HepG2 (cell line): ENCODE results near the gene C14orf93. TPM values are rescaled to one million over a fixed set of nuclear protein-coding genes. Genes with fewer than 3 reads are reported as not detected.
A peak's percentile ranks its signal among the peaks of the same experiment; 100 is the strongest.

Source experiments
- HCFC1 ChIP-seq: fragments of 150-350 bp; IDR thresholded peaks from 2 replicates; pipeline ENCODE4 v1.6.1; 2014; ENCODE audit warnings: low read depth, low read length
- HDAC1 ChIP-seq: sonication (generic); formaldehyde crosslinking; IDR thresholded peaks from 2 replicates; pipeline ENCODE4 v1.5.1; 2020; ENCODE audit warnings: mild to moderate bottlenecking, missing genetic modification reagents
- KAT2B ChIP-seq: fragments of 150-350 bp; IDR thresholded peaks from 2 replicates; pipeline ENCODE4 v1.6.1; 2014; ENCODE audit warnings: low read depth, low read length, borderline replicate concordance
- KLF16 ChIP-seq, 2 experiments: sonication (generic) in 1 of 2; formaldehyde crosslinking in 1 of 2; IDR thresholded peaks; 2 replicates each; pipeline versions ENCODE4 v1.6.1 to v1.8.0; 2016 to 2023; ENCODE audit warnings: missing genetic modification reagents in 2 of 2, missing compliant biosample characterization in 1 of 2
- NFE2L2 ChIP-seq: fragments of 150-350 bp; IDR thresholded peaks from 2 replicates; pipeline ENCODE4 v1.6.1; 2014; ENCODE audit warnings: low read length
- PRMT3 ChIP-seq: sonication (generic); formaldehyde crosslinking; IDR thresholded peaks from 2 replicates; pipeline ENCODE4 v1.8.1; 2022; ENCODE audit warnings: low read depth, mild to moderate bottlenecking, moderate library complexity, missing genetic modification reagents, borderline replicate concordance
- PTBP1 ChIP-seq: fragments of 200-400 bp; formaldehyde crosslinking; IDR thresholded peaks from 2 replicates; pipeline ENCODE4 v1.6.1; 2018; ENCODE audit warnings: low read length, low read depth; ENCODE audit not compliant: poor library complexity, severe bottlenecking
- RAD21 ChIP-seq: fragments of 450-650 bp; formaldehyde crosslinking; IDR thresholded peaks from 2 replicates; pipeline ENCODE4 v1.5.0; 2020; ENCODE audit warnings: mild to moderate bottlenecking
- RORA ChIP-seq: sonication (generic); formaldehyde crosslinking; IDR thresholded peaks from 2 replicates; pipeline ENCODE4 v1.5.0; 2020; ENCODE audit warnings: mild to moderate bottlenecking, missing genetic modification reagents, moderate library complexity
- SMYD3 ChIP-seq: sonication (generic); formaldehyde crosslinking; IDR thresholded peaks from 2 replicates; pipeline ENCODE4 v1.8.1; 2023; ENCODE audit warnings: mild to moderate bottlenecking, missing genetic modification reagents
- SRF ChIP-seq: IDR thresholded peaks from 2 replicates; pipeline ENCODE4 v1.6.1; 2011; ENCODE audit warnings: mild to moderate bottlenecking, low read depth, low read length, moderate library complexity
- THYN1 ChIP-seq: sonication (generic); formaldehyde crosslinking; IDR thresholded peaks from 2 replicates; pipeline ENCODE4 v1.8.1; 2023; ENCODE audit warnings: low read depth, mild to moderate bottlenecking, moderate library complexity, missing genetic modification reagents, borderline replicate concordance
- U2AF1 ChIP-seq: fragments of 200-400 bp; formaldehyde crosslinking; optimal IDR thresholded peaks from 2 replicates; pipeline ENCODE3; 2017; ENCODE audit warnings: mild to moderate bottlenecking, low read depth, low read length
- ZC3H4 ChIP-seq: sonication (generic); formaldehyde crosslinking; IDR thresholded peaks from 2 replicates; pipeline ENCODE4 v1.4.0; 2020; ENCODE audit warnings: missing genetic modification reagents, borderline replicate concordance
- ZEB1 ChIP-seq: IDR thresholded peaks from 2 replicates; pipeline ENCODE4 v1.6.1; 2012; ENCODE audit warnings: mild to moderate bottlenecking, low read depth, inconsistent platforms; ENCODE audit not compliant: insufficient replicate concordance
- ZKSCAN1 ChIP-seq: fragments of 150-350 bp; IDR thresholded peaks from 2 replicates; pipeline ENCODE4 v1.6.1; 2014; ENCODE audit warnings: low read length
- ZZZ3 ChIP-seq: sonication (generic); formaldehyde crosslinking; IDR thresholded peaks from 2 replicates; pipeline ENCODE4 v1.4.0; 2020; ENCODE audit warnings: missing genetic modification reagents, mild to moderate bottlenecking, borderline replicate concordance
- polyA plus RNA-seq, 8 experiments: library from polyadenylated mRNA; depleted of rRNA in 3 of 8; stranded (reverse) in 7 of 8; unstranded in 1 of 8; fragments of >200 nt; fragmentation: Illumina TruSeq in 4 of 8; extraction: Trizol in 4 of 8; gene quantifications; 2 replicates each; pipeline versions ENCODE4 v1.2.1 to v1.2.3, GENCODE V29; 2011 to 2016; ENCODE audit warnings: low read depth in 4 of 8, missing spikeins in 1 of 8, mixed read lengths in 1 of 8; ENCODE audit not compliant: insufficient read depth in 1 of 8
- total RNA-seq, 5 experiments: library from RNA; depleted of rRNA; stranded (reverse); fragments of >200 nt; fragmentation: Illumina TruSeq; extraction: Trizol; gene quantifications; 2 replicates each; pipeline ENCODE4 v1.2.3, GENCODE V29; 2016; ENCODE audit warnings: low read depth in 1 of 5
- TF ChIP-seq, protein P1 (sequence below): sonication (generic); formaldehyde crosslinking; IDR thresholded peaks from 2 replicates; pipeline ENCODE4 v1.4.0; 2020; ENCODE audit warnings: missing genetic modification reagents
- TF ChIP-seq, protein P2 (sequence below): IDR thresholded peaks from 2 replicates; pipeline ENCODE4 v1.6.1; 2016; ENCODE audit warnings: low read depth, control low read depth

C14orf93 gene
- total and polyA plus RNA-seq, 2 of the 13 experiments (the other 11 are each of a cell fraction or from before 2014, with no cell fraction given) = 11.4 to 22.5 TPM

GRCh38 chr14:23056956-23057756, 47.2 kb upstream of the C14orf93 start, which contains the start of gene CDH24 (continued):
- TF ChIP-seq, protein P1, sequence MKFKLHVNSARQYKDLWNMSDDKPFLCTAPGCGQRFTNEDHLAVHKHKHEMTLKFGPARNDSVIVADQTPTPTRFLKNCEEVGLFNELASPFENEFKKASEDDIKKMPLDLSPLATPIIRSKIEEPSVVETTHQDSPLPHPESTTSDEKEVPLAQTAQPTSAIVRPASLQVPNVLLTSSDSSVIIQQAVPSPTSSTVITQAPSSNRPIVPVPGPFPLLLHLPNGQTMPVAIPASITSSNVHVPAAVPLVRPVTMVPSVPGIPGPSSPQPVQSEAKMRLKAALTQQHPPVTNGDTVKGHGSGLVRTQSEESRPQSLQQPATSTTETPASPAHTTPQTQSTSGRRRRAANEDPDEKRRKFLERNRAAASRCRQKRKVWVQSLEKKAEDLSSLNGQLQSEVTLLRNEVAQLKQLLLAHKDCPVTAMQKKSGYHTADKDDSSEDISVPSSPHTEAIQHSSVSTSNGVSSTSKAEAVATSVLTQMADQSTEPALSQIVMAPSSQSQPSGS (CRISPR knock-in tag) = no peak
- TF ChIP-seq THYN1 (CRISPR knock-in tag) = no peak
- TF ChIP-seq NFE2L2 = no peak
- TF ChIP-seq PRMT3 (CRISPR knock-in tag) = no peak; the same call in 1 of the 2 replicates
- TF ChIP-seq, protein P2, sequence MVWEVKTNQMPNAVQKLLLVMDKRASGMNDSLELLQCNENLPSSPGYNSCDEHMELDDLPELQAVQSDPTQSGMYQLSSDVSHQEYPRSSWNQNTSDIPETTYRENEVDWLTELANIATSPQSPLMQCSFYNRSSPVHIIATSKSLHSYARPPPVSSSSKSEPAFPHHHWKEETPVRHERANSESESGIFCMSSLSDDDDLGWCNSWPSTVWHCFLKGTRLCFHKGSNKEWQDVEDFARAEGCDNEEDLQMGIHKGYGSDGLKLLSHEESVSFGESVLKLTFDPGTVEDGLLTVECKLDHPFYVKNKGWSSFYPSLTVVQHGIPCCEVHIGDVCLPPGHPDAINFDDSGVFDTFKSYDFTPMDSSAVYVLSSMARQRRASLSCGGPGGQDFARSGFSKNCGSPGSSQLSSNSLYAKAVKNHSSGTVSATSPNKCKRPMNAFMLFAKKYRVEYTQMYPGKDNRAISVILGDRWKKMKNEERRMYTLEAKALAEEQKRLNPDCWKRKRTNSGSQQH (CRISPR knock-in tag) = no peak
- no peak for TF ChIP-seq ZZZ3 (CRISPR knock-in tag)
- peak; percentile 4 for TF ChIP-seq U2AF1
- TF ChIP-seq HCFC1 = no peak
- no peak for TF ChIP-seq HDAC1
- no peak for TF ChIP-seq KAT2B
- no peak for TF ChIP-seq ZEB1
- no peak for TF ChIP-seq ZC3H4 (CRISPR knock-in tag)
- TF ChIP-seq KLF16 (CRISPR knock-in tag; IDR thresholded peaks at IDR 0.05) = peak in 1 of 2 experiments; percentile 12; a peak in 1 of 4 replicates
- TF ChIP-seq SMYD3 (CRISPR knock-in tag) = no peak
- no peak for TF ChIP-seq PTBP1
- TF ChIP-seq RAD21 (CRISPR knock-in tag) = no peak
- TF ChIP-seq ZKSCAN1 = no peak
- no peak for TF ChIP-seq RORA (CRISPR knock-in tag)
- TF ChIP-seq SRF = no peak
